Left hindlimb (tissue), 1 donor: ENCODE results near the gene SH2D4B.

Source experiments
- DNase-seq: peaks from one replicate; pipeline ENCODE4 v3.0.0-alpha.2; 2018

Gene SH2D4B

DNA sequence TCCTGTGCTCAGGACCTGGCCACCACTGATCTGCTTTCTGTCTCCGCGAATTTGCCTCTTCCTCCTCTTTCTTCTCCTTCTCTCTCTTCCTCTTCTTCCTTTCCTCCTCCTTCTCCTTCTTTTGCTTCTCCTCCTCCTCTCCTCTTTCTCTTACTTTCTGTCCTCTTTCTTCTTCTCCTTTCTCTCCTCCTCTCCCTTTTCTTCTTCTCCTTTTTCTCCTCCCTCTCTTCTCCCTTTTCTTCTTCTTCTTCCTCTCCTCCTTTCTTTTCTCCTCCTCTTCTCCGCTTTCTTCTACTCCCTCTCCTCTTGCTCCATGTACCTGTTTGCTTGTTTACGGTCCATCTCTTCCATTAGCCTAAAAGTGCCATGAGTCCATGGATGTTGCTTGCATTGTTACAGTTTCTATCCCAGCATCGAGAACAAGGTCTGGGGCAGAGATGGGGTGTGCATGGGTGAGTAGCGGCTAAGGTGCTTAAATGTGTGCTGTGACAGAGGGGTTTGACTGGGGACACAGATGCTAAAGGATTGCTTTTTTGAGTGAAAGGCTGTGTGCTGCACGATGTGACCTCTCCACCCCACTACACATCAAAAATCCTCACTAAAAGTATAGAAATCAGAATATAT lies 7.7 kb downstream of the SH2D4B start:
- no peak for DNase-seq

DNA sequence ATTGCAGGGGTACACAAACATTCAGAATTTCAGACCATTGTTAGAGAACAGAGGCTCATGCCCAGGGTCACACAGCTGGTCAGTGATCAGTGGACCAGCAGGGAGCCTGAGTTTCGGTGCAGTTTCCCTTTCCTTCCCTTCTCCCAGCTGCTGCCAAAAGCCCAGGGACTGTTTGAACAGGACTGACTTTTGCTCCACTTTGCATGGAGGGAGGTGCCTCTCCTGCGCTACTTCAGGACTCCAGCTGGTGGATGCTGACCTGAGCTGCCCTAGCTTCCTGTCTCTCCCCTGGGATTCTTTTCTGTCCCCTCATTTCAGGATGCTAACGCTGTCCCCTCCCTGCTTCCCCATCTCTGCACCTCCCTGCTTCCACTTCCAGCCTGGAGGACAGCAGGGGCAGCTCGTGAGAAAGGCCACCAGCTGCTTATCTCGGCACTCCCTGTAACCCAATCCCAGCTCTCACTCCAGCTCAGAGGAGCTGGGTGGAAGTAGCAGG lies 14.5 kb downstream of the SH2D4B start:
- DNase-seq: no peak

DNA sequence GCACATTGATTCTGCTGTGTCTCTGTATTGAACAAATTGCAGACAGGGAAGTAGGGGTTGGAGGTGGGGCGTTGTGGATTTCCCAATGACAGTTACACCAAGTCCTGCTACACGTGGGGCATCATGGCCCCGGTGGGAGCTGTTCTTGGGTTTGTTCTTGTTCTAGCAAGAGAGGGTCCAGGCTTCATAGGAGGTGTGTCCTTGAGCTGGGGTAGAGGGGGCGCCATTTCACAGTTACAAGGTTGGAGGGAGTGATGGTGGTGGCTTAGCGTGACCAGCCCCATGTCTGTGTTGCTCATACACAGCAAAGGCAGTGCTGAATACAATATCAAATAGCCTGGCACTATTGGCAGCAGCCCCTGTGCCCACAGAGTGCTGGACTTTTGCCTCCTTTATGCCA lies 15.7 kb downstream of the SH2D4B start:
- DNase-seq: no peak

DNA sequence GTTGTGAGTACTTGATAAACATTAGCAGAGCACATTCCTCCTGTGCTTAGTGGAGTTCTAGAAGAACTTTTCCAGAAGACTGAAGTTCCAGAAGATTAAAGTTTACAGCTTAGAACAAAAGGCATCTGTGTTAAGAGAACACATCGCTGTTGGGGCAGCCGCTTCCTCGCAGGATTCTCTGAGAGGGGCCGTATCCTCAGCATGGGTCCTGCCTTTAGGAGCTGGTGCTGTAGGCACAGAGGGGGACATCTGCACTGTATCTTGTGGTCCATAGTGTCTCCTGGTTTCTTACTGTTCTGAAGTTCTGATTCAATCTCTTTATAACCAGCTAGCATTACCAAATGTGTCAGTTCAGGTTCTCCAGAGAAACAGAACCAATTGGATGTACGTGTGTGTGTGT lies 16.3 kb downstream of the SH2D4B start:
- DNase-seq: no peak

DNA sequence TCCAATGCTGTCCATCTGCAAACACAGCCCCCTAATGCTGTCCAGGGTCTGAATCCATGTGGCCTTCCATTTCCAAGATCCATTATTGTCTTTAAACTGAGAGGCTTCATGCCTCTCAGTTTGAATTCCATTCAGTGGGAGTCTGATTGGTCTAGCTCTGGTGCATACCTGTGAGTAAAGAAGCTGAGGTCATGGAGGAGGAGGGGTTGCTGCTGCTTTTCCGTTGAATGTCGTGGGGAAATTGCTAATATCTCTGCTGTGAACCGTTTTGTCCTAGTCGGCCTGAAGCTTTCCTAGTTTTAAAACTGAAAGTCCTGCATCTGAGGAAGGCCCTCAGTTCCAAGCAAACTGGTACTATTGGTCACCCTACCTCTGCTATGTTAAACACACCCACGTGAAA lies 17.7 kb downstream of the SH2D4B start:
- no peak for DNase-seq

DNA sequence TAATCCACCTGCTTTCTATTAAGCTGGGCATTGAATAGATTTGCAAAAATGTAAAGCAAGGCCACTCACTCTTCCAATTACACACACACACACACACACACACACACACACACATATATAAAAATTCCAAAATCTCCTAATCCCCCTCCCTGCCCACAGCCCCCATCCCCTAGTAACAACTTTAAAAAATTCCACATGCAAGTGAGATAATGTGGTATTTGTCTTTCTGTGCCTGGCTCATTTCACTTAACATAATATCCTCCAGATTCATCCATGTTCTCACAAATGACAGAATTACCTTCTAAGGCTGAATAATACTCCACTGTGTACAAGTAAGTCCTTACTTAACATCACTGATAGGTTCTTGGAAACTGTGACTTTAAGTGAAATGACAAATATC lies 24.2 kb downstream of the SH2D4B start:
- no peak for DNase-seq

DNA sequence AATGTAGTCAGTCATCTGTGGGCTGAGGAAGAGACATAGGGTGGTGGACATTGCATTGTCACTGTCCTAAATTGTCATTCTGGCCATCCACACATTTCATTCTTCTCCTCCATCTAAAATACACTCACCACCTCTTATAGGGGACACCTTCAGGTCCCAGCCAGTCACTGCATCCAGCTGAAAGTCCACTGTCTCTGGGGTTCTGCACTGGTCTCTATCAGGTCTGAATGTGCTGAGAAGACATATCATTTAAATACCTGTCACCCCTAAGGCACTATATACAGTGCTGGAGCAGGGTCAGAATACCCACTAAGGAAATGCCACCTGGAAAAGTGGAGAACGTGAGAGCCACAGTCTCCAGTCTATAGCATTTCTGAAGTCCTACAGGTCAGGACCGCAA lies 29.6 kb downstream of the SH2D4B start:
- DNase-seq: no peak

DNA sequence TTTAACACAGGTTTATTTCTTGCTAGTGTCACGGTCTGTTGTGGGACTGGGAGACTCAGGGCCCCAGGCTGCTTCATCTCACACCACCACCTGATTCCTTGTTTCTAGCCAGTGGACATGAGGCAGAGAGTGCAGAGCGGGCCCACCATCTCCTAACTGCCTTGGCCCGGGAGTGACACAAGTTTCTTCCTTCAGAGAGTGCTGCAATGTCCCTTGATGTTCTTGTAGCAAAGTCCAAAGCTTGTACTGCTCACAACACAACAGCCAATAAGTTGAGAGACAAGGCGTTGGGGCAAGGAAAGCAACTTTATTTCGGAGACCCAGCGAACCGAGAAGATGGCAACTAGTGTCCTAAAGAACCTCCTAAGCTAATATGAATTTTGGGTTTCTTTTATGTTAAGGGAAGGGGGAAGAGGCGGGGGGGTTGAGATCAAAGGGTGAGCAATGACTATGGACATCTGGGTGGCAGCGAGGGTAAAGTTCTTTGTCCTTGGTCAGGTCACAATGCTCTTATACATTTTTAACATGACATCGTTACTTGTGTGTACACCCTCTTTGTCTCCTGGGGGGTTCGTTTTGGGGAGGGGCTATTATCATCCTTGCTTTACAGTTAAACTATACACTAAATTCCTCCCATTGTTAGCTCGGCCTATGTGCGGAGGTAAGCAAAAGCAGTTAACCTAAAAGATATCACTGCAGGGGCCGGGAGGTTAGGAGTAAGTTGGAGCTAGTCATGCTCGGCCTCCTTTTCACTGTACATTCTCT lies 31.6 kb downstream of the SH2D4B start:
- DNase-seq: no peak

DNA sequence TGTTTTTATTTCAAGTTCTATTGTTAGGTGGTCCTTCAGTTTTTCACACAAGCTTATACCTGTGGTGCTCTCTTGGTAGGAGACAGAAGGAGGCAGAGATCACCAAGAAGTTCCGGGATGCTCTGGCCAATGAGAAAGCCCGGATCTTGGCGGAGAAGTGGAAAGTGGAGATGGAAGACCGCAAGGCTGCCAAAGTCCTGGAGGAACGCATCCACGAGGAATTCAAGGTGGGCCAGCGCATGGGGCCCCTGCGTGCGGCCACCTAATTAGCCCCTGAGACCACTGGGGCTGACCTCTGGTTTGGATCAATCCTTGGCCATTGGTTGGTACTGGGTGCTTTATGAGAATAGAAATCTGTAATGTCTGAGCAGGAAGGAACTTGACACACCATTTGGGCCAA lies 33.6 kb downstream of the SH2D4B start:
- DNase-seq: no peak

DNA sequence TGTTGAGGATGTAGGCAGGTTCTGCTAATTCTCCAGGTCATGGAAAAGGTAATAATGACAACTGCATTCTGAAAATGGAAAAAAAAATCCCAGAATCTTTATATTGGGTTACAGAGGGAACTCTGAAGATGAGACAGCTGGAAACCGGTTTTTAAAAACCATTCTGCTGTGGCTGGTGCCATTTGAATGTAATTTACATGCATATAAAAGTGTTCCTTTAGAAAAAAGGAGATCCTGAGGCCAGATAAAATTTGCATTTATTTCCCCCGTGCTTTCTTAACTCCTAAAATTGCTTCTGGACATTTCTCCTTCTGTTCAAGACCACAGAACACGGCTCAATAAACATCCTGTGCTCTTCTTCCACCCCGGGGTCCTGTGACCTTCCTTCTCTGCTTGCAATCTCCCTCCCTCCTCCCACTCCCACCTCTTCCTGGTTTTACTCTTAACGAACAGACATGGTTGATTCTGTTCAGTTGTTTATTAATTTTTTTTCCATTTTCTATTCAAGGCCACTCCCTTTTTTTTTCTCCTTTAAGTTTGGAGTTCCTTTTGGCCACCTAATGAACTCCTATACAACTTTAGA lies 41.6 kb downstream of the SH2D4B start:
- no peak for DNase-seq

DNA sequence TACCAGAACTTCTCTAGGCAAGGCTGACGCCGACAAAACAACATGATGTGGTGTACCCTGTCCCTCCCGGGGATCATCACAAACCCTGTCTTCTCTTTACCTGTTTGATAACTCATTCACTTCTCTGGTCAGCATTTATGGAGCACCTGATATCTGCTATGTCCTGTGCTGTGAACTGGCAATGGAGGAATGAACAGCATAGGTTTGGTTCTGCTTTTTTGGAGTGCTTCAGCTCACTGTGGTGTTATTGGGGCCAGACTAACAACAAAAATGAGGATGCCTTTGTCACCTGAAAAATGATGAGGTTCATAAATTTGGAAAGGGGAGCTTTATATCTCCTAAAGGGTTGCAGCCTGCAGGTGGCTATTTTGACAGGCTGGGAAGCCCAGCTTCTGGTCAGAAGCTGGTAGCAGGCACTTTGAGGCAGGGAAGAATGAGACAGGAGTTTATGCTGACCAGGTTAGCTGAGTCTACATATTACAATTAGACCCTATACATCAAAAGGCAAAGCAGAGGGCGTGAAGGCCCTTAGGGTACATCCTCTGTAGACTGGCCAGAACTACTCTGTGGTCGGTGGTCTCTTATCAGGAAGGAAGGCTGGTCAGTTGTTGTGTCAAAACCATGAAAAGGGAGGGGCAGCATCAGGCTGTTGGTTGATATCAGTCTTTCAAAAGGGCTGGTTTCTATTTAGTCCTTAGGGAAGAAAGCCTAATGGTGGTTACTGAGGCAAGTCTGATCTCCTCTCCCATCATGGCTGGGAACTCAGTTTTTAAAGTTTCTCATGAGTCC lies 42.3 kb downstream of the SH2D4B start:
- DNase-seq: no peak

DNA sequence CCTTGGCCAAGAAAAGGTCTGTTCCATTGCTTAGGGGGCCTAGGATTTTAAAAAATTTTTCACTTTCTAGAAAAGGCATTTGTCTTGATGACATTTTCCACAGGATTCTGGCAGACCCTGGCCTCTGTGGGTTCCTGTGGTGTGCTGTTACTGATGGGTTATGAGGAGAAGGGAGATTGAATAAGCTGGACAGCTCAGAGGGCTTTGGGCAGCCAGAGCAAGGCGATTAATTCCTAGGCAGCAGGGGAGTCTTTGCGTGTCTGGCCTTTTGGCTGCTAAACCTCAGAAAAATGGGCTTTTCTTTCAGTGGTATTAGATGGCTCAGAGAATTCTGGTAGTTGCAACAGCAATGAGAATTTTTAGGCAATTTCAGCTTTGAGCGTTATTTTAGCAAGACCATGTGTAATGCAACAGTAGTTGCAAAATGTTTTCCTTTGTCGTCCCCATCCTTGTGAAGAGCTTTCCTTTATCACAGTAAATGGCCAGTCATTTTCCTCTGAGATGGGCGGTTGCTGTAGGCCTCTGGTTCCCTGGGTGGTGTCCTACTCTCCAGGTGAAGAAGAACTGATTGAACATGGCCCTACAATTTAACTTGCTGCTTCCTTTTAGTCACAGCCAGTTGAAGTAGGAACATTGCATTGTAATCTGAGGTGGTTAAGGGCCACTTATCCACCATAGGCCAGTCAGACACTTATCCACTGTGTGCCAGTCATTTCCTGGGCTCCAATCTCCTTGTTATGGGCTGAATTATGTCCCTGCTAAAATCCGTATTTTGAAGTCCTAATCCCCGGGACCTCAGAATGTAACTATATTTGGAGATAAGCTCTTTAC lies 43.2 kb downstream of the SH2D4B start:
- DNase-seq: peak; percentile 48

DNA sequence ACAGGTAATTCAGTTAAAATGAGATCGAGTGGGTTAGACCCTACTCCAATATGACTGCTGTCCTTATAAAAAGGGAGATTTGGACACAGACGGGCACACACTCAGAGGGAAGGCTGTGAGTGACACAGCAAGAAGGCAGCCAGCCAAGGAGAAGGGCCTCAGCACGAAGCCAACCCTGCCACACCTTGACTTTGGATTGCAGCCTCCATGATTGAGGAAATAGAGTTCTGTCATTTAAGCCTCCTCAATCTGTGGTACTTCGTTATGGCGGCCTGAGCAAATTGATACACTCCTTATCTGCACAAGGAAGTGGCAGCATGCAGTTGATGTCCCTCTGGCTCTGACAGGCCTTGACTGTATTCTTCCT lies 43.8 kb downstream of the SH2D4B start:
- DNase-seq: no peak

DNA sequence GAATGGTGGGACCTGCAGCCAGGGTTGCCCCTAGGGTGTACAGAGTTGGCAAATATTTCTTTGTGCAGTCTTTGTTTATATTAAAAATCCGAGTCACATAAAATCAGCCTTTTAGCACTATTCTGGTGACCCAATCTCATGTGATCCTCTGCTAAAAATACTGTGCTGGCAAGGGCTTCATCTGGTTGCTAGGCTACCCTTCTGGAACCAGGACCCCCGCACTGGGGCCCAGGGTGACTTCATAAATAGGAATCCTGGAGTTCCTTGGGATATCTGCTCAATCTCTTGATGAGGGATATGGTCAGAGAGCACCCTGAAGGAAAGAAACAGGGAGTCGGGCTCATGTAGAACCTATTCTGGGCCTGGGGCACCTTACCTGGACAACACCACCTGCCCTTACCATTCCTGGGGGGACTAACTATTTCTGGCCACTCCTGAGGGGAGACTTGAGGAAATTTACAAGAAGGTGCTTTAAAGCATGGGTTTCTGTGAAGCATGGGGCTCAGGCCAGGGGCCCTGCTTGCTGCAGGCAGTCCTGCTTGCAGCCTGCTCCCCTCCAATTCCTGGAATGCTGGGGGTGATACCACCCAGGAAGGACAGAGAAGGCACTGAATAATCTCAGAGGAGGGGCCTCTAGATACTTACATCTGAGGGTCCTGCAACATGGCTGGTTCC lies 44.7 kb downstream of the SH2D4B start:
- DNase-seq: no peak

DNA sequence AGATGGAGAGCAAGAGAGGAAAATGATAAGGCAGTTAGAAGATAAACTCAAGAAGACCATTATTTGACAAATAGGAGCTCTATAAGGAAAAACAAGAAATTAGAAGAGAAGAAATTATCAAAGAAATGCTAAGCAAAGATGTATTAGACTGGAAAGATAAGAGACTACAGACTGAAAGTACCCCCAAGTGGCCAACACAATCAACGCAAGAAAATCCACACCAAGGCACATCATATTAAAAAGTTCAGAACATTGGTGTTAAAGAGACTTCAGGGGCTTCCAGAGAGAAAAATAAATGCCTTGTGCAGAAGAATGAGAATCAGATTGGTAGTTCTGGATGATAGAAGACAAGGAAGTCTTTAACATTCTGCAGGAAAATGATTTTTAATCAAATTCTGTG lies 46.0 kb downstream of the SH2D4B start:
- DNase-seq: no peak

DNA sequence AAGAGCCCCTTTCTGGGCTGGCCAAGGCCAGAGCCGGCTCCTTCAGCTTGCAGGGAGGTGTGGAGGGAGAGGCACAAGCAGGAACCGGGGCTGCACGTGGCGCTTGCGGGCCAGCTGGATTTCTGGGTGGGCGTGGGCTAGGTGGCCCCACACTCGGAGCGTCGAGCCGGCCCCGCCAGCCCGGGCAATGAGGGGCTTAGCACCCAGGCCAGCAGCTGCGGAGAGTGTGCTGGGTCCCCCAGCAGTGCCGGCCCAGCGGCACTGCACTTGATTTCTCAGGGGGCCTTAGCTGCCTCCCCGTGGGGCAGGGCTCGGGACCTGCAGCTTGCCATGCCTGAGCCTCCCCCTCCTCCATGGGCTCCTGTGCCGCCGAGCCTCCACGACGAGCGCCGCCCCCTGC lies 48.1 kb downstream of the SH2D4B start:
- no peak for DNase-seq

DNA sequence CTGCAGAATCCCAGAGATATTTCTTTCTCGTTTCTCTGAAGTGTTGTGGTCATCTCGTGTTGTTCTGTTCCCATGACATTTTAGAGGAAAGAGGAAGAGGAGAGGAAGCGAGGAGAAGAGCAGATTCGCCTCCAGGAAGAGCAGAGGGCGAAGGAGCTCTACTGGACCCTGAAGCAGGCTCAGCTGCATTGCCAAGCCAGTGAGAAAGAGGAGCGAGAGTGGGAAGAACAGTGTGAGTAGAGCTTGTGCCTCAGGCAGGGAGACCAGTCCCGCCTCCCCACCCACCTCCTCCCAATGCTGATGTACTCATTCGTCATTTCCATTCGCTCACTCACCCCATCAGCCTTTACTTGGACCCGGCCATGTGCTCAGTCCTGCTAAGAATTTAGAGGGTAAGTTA lies 50.8 kb downstream of the SH2D4B start:
- DNase-seq: no peak

DNA sequence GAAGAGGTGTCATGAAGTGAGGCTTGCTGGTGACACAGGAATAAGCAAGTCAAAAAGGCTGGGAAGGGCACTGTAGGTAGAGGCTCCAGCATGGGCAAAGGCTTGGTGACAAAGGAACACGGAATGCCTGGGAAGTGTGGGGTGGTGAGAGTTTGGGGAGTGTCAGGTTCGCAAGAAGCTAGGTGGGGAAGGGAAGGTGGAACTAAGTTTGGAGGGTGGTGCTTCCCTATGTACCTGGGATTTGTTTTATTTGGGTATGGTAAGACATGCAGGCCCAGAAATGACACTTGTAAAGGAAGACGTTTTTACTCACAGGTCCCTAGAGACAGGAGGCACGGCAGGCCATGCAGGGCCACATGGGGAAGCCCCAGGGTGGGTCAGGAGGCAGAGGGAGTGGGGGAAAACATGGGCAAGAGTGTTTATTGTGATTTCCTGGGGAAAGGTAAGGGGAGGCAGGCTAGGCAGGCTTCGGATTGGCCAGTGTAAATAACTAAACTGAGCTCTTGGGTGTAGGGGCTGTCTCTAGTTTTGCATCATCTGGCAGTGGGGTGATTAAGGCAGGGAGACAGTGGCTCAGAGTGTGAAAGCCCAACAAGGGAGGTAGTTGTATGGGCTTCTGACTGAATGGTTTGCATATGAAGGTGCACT lies 52.1 kb downstream of the SH2D4B start:
- no peak for DNase-seq

DNA sequence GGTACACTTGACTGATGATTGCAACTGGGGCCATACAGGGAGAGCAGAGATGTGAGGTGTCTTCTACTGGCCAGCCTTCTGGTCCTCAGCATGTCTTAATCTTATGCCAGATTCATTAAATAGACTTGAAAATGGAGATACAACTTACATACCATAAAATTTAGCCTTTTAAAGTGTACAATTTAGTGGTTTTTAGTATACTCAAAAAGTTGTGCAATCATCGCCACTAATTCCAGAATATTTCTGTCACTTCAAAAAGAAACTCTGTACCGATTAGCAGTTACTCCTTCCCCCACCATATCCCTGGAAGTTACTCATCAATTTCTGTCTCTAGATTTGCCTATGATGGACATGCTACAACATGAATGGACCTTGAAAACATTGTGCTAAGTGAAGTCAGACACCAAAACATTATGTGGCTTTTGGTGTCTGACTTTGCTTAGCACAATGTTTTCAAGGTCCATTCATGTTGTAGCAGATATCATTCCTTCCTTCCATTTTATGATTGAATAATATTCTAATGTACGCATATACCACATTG lies 53.0 kb downstream of the SH2D4B start:
- no peak for DNase-seq

DNA sequence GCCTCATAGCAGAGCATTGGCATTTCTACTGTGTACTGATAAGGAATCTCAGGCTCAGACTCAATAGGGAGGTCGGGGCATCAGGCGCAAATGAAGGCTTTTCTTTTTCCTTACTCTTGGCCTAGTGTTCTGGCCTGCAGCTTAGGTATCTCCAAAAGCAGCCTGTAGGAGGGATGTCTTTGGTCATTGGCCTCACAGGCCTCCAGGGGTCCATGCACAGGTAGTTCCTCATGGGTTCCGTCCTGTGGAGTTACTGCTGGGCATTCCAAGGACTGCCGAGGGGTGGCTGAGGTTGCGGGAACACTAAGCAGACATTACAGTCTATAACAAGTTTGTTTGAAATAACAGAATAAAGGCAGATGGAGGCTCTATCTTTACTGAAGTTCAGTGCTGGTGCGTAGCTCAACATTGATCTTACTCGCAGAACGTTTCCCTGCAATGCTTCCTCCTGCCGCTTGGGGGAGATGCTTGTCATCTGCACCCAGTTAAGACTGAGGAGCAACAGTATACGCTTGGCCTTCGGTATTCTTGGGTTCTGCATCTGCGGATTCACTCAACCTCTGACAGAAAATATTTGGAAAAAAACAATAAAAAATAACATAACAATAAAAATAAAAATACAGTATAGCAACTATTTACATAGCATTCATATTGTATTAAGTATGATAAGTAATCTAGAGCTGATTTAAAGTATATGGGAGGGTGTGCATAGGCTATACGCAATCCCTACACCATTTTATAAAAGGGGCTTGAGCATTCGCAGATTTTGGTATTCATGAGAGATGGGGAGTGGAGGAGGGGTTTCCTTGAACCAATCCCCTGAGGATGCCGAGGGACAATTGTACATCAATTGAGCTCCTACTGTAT lies 58.9 kb downstream of the SH2D4B start:
- DNase-seq: no peak
